ENCODE results near the gene ALDH3A2.

ALDH3A2 gene
- total RNA-seq: 57.6 to 70.8 reads per million in 2 donors

DNA sequence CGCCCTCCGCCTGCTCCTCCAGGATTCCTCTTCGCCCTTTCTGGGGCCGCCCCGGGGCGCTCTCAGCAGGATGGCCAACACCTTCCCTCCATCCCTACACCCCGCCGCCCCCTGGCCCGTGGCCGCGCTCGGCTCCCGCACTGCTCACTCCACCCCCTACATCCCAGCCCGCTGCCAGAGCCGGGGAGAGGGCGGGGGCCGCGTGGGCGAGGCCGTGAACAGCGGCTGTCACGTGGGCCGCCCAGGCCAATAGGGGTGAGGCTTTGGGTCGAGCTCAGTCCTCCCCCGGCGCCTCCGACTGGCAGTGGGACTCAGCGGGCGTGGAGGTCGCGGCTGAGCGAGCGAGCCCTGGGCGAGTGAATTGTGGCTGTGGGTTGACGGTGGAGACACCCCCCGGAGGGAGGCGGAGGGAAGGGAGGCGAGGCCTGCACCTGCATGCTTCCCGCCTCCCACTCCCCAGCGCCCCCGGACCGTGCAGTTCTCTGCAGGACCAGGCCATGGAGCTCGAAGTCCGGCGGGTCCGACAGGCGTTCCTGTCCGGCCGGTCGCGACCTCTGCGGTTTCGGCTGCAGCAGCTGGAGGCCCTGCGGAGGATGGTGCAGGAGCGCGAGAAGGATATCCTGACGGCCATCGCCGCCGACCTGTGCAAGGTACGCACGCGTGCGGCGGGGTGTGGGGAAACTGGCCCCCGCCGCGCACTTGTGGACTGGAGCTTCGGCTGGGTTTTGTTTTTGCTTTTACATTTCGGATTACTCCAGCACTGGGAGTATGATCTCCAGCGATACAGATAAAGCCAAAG lies at the start of gene ALDH3A2:
Gene ALDH3A2 (plus strand): TSS at position 277 of the 799 bp plus-strand sequence. CDS start 221 bp downstream, at position 498.
- peak; percentile 93 for DNase-seq

GRCh38 chr17:19610311-19610710 lies 38.2 kb upstream of the ALDH3A2 start:
- DNase-seq: no peak

GRCh38 chr17:19610879-19611278 lies 37.7 kb upstream of the ALDH3A2 start:
- no peak for DNase-seq

GRCh38 chr17:19613979-19614378 lies 34.6 kb upstream of the ALDH3A2 start:
- DNase-seq: no peak

GRCh38 chr17:19614900-19615299 lies 33.7 kb upstream of the ALDH3A2 start:
- no peak for DNase-seq

- no peak for DNase-seq
These were observed 30.5 kb upstream of the ALDH3A2 start for GRCh38 chr17:19618015-19618414.

DNA sequence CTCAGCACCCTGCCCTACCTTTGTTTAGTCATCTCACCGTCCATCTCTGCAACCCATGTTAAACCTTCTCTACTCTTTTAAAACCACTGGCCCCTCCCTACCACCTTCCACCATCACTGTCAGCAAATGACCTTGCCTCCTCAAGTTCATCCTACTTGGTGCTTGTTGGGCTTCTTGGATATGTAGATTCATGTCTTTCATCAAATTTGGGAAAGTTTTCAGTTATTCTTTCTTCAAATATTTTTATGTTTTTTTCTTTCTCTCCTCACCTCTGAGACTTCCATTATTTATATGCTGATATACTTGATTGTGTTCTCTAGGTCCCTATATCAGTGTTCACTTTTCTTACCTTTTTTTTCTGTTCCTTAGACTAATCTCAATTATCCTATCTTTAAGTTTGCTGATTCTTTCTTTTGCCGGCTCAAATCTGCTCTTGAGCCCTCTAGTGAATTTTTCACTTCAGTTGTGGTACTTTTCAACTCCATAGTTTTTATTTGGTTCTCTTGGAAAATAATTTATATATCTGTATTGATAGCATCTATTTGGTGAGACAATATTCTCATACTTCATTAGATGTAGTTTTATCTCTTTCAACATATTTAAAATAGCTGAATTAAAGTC lies 28.7 kb upstream of the ALDH3A2 start:
- DNase-seq: no peak

DNA sequence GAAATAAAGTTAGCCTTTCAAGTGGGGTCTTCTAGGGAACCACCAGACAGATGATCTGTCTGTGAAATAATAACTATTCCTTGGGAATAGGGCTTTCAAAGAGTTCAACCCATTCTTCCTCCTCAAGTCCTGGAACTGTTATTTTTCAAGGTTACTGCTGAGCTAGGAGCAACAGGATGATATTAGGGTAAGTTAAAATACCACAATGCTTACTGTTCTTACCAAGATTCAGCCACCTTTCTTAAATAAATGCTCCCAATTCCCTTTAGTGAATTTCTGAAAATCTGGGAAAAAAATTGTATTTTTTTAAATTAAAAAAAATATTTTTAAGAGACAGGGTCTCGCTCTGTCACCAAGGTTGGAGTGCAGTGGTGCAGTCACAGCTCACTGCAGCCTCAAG lies 26.9 kb upstream of the ALDH3A2 start:
- no peak for DNase-seq

DNA sequence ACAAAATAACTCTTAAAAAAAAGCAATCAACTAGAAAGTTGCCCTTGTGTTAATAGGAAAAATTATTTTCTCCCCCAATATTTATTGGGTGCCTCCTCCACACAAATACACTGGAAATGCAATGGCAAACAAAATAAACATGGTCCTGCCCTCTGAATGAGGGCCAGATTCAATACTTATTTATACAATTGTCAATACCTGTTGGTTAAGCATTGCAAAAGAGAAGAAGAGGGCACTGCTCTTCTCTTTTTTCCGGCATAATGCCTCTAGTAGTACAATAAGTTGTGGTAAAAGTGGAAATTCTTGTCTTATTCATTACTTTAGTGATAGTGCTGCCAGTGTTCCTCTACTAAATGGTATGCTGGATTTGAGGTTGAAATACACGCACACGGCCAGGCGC lies 22.5 kb upstream of the ALDH3A2 start:
- DNase-seq: no peak

GRCh38 chr17:19629449-19629848 lies 19.1 kb upstream of the ALDH3A2 start:
- no peak for DNase-seq

GRCh38 chr17:19630035-19630434 lies 18.5 kb upstream of the ALDH3A2 start:
- no peak for DNase-seq

DNA sequence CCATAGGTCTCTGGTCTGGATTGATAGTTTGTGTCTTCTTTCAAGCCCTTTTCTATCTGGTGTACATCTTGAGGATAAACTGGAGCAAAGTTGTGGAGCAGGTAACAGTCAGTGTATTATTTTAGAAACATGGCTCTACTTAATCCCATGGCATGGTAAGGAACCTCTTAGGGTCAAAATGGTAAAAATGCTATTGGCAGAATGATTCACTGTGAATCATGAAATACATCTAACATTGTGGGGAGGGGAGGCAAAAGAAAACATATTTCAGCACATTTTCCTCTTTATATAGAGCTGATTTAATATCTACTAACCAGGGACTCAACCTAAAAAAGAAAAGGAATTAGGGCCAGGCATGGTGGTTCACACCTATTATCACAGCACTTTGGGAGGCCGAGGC lies 17.9 kb upstream of the ALDH3A2 start:
- no peak for DNase-seq

- DNase-seq: no peak
These were observed 16.6 kb upstream of the ALDH3A2 start for GRCh38 chr17:19631905-19632304.

DNA sequence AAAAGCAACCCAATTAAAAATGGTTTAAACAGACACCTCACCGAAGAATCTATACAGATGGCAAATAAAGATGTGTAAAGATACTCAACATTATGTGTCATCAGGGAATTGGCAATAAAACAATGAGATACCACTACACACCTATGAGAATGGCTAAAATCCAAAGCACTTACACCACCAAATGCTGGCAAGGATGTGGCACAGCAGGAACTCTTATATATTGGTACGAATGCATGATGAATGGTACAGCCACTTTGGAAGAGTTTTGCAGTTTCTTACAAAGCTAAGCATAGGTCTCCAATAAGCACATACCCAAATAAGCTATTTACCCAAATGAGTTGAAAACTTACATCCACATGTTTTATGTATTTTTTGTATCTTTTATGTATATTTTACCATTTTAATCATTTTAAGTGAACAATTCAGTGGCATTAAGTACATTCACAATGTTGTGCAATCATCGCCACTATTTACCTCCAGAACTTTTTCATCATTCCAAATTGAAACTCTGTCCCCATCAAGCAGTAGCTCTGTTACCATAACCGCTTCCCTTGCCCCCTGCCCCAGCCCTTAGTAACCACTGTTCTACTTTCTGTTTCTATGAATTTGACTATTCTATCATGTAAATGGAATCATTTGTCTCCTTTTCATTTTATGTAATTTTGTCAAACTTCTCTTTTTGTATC lies 6.7 kb upstream of the ALDH3A2 start:
- no peak for DNase-seq

DNA sequence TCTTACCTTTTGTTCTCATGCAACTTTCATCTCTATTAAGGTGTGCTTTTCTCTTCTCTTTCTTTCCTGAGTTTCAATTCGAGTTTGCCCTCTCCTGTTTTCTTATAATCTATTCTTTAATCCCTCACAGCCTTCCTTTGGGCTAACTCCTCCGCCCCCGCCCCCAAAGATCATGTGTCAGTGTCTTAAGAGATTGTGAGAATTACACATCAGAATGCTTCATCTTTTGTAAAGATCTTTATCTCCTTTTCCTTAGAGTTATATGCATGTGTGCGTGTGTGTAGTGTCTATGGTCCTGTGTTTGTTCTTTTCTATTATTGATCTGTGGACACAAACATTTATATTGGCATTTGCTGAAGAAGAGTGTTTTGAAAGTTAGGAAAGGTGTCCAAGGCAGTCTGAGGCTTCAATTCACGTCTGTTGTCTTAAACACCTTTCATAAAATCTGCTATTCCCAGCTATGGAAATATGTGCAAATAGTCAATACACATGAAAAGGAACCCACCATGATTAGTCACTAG lies 6.1 kb upstream of the ALDH3A2 start:
- DNase-seq: no peak

- no peak for DNase-seq
These were observed 3.9 kb upstream of the ALDH3A2 start for GRCh38 chr17:19644493-19645210.

- DNase-seq: no peak
These were observed 2.8 kb upstream of the ALDH3A2 start for GRCh38 chr17:19645734-19646201.

DNA sequence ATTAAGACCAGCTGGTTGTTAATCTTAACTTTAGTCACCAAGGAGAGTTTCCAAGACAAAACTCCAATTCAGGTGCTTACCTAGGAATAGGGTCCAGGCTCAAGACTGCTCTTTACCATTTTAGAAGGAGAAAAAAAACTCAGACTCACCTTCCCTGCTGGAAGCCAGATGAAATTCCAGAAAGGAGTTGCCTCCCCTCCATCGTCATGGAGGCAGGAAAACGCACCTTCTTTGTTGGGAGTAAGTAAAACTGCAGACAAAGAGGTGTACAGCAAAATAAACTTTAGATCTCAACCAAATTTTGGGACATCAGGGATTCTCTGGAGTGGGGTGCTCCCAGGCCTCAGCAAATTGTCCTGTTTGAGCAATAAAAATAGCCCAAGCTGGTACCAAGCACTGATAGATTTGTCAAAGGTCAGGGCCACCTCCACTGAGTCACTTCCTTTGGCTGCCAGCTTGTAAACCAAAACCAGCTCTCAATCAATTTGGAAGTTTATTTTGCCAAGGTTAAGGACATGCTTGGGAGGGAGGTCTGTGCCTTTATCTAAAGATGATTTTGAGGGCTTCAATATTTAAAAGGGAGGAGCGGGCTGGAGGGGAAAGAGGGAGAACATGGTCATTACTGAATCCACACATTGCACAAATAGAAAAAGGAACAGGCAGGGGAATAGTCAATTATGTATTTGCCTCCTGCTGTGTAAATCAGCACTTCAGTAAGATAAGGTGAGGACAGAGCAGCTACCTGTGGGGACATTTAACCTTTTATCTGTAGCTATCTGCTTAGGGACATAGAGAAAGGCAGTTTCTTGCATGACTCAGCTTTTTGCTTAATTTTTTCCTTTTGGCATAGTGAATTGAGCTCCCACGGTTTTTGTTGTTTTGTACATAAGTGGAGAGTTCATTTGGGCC lies 1.5 kb upstream of the ALDH3A2 start:
- DNase-seq: no peak

- DNase-seq: no peak
These were observed 665 bp upstream of the ALDH3A2 start for GRCh38 chr17:19647697-19648474.

DNA sequence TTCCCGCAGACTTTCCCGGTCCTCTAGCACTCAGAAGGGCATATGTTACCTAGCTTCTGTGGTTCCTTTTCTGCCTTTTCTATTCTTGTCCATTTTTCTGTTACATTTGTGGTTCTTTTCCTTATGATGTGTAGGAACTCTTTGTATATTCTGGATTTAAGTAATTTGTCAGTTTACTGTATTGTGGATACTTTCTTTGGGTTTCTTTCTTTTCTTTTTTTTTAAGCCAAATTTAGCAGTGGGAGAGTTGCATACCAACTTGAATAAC lies 657 bp downstream of the ALDH3A2 start:
- no peak for DNase-seq

- no peak for DNase-seq
These were observed 2.3 kb downstream of the ALDH3A2 start for GRCh38 chr17:19650826-19651225.

Measured in activated gamma-delta T cell (primary cell).